ENCODE data around the gene ATP1A2.

- TF ChIP-seq POLR2AphosphoS5 (IDR thresholded peaks at IDR 0.05; ENCODE audit: low read depth, low read length) = no peak
- no peak for TF ChIP-seq SIN3A (IDR thresholded peaks at IDR 0.05; ENCODE audit: borderline replicate concordance, insufficient read depth, low read length)
- no peak for TF ChIP-seq REST (IDR thresholded peaks at IDR 0.05; ENCODE audit: insufficient read depth in 1 of 2, low read depth in 2 of 2, low read length in 2 of 2)
Measured at GRCh38 chr1:160134791-160135572, 19.4 kb downstream of the ATP1A2 start.
